ENCODE results near the gene SSBP1.

GRCh38 chr7:141763797-141764196 is 25.6 kb downstream of the SSBP1 start, which contains the start of gene TAS2R3:
- no peak for TF ChIP-seq CTCF (IDR thresholded peaks at IDR 0.05)
- no peak for TF ChIP-seq POLR2A (IDR thresholded peaks at IDR 0.05)
